ENCODE data around the gene CALML4.

DNA sequence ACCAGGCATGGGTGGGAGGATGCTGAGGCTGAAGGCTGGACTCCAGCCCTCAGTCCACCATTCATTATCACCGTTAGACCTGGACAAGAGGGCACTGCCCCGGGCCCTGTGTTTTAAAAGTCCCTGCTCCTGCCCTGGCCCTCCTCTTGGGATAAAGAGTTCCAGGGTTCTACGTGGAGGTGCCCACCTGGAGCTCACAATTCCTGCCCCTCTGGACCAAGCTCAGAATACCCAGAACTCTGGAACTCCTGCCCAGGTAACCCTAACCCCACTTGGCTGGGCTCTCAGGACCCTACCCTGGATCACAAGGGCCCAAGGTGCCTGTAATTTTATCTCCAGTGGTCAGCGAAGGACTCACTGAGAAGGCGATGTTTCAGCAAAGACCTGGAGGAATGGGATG, 1.2 kb downstream of the CALML4 start:
- no peak for TF ChIP-seq POLR2A (IDR thresholded peaks at IDR 0.05)
- no peak for TF ChIP-seq CTCF (IDR thresholded peaks at IDR 0.05)

All from Peyer's patch (tissue), 4 donors.